ENCODE results near the gene NDUFA5.

The NDUFA5 gene

GRCh38 chr7:123500878-123501489 lies 56.6 kb downstream of the NDUFA5 start:
- no peak for DNase-seq

GRCh38 chr7:123499211-123499970 lies 58.2 kb downstream of the NDUFA5 start:
- no peak for DNase-seq

DNA sequence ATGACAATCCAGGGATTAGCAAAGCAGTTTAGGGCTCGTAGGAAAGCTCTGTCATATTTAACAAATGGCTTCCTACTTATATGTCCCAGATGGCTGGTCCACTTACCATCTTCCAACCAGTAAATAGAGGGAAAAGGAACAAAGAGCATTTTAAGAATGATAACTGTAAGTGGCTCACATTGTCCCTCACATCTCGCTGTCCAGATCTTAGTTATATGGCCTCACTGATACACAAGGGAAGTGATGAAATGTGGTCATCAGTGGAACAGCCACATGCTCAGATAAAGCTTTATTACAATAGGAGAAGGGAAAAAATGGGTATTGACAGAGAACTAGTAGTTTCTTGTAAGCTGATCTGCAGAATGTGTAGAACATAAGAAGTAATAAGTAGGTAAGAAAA lies 59.0 kb downstream of the NDUFA5 start:
- DNase-seq = no peak

- DNase-seq = no peak
These were observed 59.6 kb downstream of the NDUFA5 start for GRCh38 chr7:123498031-123498430.

GRCh38 chr7:123494193-123494796 lies 63.3 kb downstream of the NDUFA5 start:
- DNase-seq = peak; percentile 17

DNA sequence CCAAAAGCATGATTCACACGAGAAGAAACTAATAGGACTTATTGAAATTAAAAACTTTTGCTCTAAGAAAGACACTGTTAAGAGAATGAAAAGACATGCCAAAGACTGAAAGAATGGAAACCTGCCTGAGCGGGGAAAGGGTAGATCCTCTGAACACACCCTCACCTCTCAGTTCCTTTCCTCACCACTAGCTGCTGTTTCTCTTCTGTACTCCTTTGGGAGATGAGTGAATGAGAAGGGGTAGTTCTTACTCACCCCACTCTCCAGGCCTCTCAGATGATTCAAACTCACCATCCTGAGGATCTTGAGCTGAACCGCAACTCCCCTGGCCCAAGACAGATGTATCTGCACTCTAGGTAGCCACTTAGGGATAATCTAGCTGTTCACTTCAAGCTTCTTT lies 65.1 kb downstream of the NDUFA5 start:
- no peak for DNase-seq
